Hippocampal formation (tissue), 2 donors: ENCODE results near the gene ALDH1B1.

Experiments
- DNase-seq, 2 donors: peaks; one replicate each; lab custom pipeline; 2025; lab: John Stamatoyannopoulos, UW

The ALDH1B1 gene

DNA sequence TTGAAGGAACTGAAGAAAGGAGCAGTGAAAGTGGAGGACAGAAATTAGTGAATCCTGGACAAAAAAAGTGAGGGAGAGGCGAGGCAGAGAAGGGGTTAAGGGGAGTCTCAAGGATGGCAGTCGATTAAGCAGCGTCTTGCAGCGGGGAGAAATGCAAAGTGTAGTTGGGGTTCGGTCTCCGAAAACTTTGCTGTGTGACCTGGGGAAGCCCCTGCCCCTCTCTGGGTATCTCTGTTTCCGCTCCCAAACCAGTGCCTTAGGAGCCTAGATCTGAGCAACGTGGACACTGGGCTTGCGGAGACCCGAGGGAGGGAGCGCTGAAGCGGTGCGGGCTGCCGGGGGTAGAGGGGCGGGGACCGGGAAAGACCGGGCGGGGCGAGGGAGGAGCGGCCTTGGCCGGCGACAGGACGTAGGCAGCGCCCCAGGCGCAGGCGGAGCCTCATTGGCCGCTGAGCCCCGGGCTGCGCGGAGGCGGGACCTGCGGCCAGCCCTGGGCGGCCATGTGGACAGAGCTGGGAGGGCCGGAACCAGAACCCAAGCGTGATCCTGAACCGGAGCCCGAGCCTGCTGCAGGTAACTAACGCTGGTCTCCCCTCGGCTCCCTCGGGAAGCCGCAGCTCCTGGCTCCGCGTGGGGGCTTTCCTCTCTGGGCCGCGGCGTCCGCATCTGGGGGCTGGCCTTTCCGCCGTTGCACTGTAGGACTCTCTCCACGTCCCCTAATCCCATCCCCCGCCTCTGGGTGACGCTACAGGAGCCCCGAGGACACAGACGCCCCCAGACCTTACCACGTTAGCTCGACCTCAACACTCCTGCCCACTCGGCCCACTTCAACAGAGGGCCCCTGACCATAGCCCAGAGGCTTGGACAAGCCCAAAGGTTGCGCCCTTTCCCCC, at the start of gene ALDH1B1:
Gene ALDH1B1 (plus strand): TSS at position 468 of the 893 bp plus-strand sequence. CDS start 3,047 bp downstream, outside the sequence.
- DNase-seq, result peak; percentile 50 to 80

GRCh38 chr9:38343037-38343436, 49.5 kb upstream of the ALDH1B1 start:
- no peak for DNase-seq

DNA sequence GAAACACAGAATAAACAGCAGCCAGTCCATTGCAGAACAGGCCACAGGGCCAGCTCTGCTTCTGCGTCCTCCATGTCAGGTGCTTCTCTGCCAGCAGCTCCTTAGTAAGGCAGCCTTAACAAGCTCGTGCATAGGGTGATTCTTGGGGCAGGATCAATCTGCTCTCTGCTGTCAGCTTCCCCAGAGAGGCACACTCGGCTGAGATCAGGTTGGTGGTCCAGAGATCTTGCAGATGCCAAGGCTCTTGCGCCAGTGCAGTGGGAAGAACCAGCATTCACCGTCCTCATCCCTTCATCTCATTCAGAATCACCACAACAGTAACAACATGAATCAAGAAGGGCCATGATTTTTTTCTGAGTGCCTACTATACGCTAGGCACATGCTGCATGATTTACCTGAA, 49.0 kb upstream of the ALDH1B1 start:
- DNase-seq, result no peak

DNA sequence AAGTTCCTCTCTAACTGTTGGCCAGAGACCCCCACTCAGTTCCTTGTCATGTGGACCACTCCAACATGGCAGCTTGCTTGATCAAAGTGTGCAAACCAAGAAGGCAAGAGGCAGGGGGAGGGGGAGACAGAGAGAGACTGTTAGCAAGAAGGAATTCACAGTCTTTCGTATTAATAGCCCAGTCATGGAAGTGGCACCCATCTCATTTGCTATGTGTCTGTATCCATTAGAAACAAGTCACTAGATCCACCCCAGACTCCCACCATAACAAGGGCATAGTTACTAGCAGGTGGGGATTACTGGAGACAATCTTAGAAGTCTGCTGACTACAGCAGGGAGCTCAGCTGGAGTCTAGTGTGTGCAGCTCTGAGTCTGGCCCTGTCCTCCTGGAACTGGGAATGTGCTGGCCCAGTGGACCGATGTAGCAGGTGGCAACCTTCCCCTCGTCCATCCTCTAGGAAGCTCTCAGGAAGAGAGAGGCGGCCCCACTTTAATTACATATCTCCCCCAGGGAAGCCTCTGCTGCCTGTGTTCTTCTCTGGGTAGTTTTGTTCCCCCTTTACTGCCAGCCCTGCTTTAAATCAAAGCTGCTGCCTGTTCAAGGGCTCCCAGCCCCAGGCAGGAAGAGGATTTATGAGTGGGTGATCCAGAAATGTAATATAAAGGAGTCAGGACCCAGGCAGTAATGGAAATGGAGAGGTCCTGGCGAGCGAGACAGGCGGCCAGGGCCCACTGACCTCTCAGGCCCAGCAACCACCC, 47.8 kb upstream of the ALDH1B1 start:
- DNase-seq, result no peak

GRCh38 chr9:38345851-38346755, 46.4 kb upstream of the ALDH1B1 start:
- no peak for DNase-seq

DNA sequence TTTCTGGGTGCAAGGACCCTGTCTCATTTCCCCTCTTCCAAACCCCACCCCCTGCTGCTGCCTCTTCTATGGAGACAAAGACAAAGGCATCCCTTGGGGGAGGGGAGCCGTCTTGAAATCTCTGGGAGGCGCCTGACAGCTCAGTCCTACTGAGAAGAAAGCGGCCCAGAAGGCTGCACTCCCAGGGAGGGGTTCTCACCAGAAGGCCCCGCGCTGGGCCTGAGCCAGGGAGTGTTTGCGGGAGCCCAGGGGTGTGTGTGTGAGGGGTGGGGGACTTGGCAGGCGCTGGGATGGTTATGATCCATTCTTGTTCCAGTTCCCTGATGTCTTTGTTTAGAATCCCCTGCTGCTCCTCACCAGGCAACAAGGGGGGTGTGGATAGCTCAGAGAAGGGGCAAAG, 45.7 kb upstream of the ALDH1B1 start:
- no peak for DNase-seq

DNA sequence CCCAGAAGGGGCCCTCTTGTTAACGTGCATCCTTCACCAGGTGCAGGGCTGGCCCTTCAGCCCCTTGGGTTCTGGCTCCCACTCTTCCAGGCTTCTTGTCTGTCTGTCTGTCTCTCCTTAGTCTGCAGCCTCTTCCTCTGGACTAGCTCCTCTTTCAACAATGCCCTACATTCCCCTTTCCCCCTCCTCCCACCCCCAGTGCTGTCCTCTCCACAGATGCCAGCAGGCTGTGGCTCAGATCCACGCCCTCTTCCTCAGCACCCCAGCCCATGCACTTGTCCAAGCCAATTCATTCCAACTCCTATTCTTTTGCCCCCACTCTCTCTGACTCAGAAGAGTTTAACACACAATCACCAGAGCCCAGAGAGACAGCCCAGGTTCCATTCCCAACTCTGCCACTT, 45.2 kb upstream of the ALDH1B1 start:
- no peak for DNase-seq

DNA sequence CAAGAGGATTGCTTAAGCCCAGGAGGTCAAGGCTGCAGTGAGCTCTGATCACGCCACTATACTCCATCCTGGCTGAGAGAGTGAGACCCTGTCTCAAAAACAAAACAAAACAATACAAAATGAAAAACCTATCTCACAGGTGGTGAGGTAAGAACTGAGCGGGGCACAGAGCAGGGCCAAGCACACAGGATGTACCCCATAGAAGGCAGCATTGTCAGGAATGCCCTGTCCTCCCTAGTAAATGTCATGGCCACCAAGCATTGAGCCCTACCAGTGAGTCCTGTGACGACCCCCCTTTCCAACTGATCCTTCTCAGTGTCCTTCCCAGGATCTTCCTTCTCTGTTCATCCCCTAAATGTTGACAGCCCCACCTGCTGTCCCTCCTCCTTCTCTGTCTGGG, 44.6 kb upstream of the ALDH1B1 start:
- no peak for DNase-seq

DNA sequence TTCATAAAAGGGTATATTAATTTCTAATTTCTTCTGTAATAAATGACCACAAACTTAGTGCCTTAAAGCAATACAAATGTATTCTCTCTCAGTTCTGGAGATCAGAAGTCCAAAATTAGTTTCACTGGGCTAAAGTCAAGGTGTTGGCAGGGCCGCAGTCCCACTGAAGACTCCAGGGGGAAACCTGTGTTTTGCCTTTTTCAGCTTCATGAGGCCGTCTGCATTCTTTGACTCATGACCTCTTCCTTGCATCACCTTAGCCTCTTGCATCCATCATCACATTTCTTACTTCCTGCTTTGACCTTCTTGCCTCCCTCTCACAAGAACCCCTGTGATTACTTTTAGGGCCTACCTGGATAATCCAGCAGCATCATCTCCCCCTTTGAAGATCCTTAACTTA, 42.0 kb upstream of the ALDH1B1 start:
- DNase-seq, result no peak

- DNase-seq, result no peak
These were observed 39.8 kb upstream of the ALDH1B1 start for GRCh38 chr9:38352530-38353328.

GRCh38 chr9:38355115-38355514, 37.4 kb upstream of the ALDH1B1 start:
- no peak for DNase-seq

DNA sequence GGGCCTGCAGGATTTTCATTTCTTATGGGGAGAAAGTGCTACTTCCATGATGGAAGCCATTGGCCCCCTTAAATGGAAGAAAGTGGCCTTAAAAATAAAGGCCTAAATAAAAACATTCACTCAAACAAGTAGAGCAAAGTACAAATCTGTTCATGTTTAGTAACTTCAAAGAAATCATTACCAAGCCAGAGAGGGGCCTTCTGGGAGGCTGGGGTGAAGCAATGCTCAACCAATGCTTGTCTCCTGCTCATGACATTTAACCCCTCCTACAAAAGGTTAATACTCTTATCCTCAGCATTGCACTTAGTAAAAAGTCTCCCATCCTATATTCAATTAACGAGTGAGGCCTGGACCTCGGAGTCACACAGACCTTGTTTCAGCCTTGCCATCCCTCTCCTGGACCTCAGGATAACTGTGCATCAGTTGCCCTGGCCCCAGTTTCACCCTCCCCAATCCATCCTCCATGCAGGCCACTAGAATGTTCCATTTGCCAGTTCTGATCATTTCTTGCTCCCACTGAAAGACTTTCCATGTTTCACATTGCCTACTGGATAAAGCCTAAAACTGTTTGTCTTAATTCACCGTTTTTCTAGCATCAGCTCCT, 36.9 kb upstream of the ALDH1B1 start:
- DNase-seq, result no peak

DNA sequence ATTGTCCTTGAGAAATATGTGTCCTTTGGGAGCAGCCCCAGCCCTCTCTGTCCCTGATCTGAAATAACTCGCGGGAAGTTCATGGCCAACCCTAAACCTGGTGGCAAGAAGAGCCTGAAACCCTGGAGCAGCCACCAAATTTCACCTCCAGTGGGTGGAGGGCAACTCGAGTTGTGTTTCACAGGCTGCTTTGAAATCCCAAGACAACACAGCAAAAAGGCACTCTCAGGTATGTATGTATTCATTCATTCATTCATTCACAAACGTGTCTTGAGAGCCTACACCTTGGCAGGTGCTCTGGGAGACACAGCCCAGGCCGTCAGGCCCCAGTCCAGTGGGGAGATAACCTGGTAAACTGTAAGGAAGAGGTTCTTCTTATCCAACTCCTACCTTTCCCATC, 35.7 kb upstream of the ALDH1B1 start:
- no peak for DNase-seq

DNA sequence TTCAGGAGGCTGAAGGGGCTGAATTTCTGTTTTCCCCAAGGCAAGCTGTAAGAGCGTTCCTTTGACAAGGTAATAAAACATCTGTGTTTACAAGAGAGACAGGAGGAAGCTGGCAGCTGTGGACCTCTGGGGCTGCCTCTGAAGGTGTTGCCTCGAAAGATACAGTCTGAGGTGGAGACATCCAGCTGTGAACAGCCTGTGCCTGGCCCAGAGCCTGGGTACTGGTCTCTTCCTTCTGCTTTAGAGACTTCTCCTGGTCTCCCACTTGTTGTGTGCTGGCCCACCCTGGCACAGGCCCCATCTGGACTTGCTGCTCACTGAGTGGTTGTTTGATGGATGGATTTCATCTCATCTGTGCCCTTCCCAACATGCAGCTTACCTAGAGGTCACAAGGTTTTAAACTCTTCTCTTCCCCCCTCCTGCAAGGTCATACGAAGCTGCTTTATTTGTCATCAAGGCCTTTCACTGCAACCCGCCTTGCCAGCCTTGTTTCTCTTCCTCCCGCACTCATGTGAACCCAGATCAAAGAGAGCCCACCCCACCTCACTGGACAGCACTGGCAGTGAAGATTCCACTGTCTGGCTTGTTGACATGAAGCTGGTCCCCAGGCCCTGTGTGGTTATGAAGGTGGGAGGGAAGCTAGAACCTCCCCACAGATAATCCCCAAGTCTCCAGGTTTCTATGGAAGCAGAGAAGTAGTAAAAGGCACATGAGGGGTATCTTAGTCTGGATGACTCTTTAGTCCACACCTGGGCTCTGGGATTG, 35.0 kb upstream of the ALDH1B1 start:
- DNase-seq, result no peak

DNA sequence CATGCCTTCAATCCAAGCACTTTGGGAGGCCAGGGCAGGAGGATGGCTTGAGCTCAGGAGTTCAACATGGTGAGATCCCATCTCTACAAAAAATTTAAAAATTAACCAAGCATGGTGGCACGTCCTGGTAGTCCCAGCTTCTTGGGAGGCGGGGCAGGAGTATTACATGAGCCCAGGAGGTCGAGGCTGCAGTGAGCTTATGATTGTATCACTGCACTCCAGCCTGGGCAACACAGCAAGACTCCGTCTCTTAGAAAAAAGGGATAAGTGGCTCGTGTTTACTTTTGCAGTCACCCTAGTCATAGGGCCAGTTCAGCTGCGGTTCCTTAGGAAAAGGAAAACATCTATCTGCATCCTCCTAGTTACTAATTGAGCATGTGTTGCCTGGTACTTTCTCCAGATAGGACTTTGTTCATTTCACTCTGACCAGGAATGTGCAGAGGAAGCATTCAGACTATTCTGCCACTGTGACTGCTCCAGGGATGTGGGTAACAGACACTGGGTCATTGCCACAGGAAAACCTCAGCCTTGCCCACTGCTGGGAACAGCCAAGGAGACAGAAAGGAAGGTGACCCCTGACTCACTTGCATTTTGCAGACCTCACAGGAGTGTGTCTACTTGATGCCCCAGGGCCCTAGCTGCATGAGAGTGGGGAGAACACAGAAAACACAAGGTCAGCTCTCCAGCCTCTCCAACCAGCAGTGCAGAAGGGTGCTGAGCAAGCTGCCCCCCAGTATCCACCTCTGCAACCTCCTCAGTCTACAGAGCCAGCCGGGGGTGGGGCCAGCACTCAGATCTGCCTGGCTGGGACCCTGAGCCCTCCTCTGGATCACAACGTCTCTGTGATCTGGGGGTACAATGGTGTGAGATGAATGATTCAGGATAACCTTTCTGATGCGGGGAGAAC, 33.9 kb upstream of the ALDH1B1 start:
- DNase-seq, result no peak

- no peak for DNase-seq
These were observed 33.2 kb upstream of the ALDH1B1 start for GRCh38 chr9:38359297-38359653.

GRCh38 chr9:38359689-38360385, 32.7 kb upstream of the ALDH1B1 start:
- no peak for DNase-seq

DNA sequence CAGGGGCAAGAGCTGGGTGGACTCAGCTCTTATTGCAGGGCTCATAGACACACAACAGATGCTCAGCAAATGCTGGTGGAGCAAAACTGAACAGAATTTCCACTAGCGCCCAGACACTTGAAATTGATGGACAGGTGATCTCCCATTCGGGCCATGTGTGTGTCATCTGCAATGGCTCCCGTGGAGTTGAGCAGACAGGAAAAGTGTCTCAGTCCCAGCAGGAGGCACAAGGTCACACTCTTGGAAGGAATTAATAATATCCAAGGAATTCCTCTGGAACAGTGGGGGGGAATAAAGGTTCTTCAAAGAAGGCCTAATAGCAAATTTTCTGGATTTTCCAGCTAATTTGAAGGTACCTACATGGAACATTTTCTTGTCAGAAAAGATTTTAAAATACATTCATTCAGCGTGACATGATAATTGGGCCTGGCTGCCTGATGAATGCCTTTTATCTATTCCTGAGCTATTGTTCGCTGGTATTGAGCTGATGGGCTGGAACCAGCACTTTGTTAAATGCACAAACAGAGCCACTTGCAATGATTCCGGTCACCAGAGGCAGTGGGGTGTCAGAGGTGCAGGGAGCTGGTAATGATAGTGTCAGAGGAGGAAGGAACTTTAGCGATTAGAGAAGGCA, 31.5 kb upstream of the ALDH1B1 start:
- no peak for DNase-seq
